ENCODE measurements around the gene BIRC2. TPM values are rescaled to one million over a fixed set of nuclear protein-coding genes. Genes with fewer than 3 reads are reported as not detected.

The BIRC2 gene
- total RNA-seq, 1 experiment from 2014 or later = 53.5 TPM

DNA sequence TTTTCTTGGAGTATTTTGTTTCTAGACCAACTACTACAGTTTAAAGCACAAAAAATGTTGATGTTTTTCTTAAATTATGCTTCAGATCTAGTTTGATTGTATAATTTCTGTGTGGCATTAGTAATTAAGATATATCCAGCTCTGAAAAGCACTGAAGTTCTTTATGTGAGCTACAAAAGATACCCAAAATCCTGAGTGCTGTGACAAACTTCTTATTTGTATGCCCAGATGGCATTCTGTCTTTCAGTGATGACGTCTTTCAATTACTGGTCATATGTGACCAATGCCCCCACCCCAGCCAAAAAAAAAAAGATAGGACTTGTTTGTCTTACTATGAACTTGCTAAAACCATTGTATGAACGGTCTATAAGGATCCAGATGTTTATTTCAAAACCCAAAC lies 51.3 kb downstream of the BIRC2 start:
- no peak overlapping the region for H3K27ac Mint-ChIP-seq (ENCODE audit: unreplicated experiment)
- H3K4me1 Mint-ChIP-seq (ENCODE audit: low read depth, unreplicated experiment) = no peaks in the 10 kb centered on the region
- Histone ChIP-seq H3K4me1 (no peaks in the 10 kb centered on the region), H3K36me3 (ENCODE audit: control insufficient read depth, insufficient read depth, low read length) (peaks cover 12% of the 10 kb centered on the region), H3K27me3 (replicated peaks; ENCODE audit: control insufficient read depth, insufficient read depth, low read length) (no peaks in the 10 kb centered on the region), H3K4me3 (ENCODE audit: low read depth, low read length) (no peak overlapping the region), H3K9me3 (no peaks in the 10 kb centered on the region)
- H3K4me3 Mint-ChIP-seq (ENCODE audit: unreplicated experiment) = no peak overlapping the region
- H3K36me3 Mint-ChIP-seq (ENCODE audit: insufficient read depth, unreplicated experiment) = peaks cover 93% of the 10 kb centered on the region
- H3K9me3 Mint-ChIP-seq (ENCODE audit: unreplicated experiment) = no peaks in the 10 kb centered on the region
- DNase-seq = no peak
- BruUV-seq (replicated peaks) = no TSS peak
- intact Hi-C loops (cut with micrococcal nuclease; ENCODE audit: unreplicated experiment) = no loop called here
- ChIA-PET POLR2A (no interaction called here), CTCF (no interaction called here)
- no peaks in the 10 kb centered on the region for H3K27me3 Mint-ChIP-seq (ENCODE audit: insufficient read depth, unreplicated experiment)
- TF ChIP-seq, protein P1, sequence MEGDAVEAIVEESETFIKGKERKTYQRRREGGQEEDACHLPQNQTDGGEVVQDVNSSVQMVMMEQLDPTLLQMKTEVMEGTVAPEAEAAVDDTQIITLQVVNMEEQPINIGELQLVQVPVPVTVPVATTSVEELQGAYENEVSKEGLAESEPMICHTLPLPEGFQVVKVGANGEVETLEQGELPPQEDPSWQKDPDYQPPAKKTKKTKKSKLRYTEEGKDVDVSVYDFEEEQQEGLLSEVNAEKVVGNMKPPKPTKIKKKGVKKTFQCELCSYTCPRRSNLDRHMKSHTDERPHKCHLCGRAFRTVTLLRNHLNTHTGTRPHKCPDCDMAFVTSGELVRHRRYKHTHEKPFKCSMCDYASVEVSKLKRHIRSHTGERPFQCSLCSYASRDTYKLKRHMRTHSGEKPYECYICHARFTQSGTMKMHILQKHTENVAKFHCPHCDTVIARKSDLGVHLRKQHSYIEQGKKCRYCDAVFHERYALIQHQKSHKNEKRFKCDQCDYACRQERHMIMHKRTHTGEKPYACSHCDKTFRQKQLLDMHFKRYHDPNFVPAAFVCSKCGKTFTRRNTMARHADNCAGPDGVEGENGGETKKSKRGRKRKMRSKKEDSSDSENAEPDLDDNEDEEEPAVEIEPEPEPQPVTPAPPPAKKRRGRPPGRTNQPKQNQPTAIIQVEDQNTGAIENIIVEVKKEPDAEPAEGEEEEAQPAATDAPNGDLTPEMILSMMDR (IDR thresholded peaks at IDR 0.05; ENCODE audit: insufficient read depth in 1 of 2, low read depth in 1 of 2, low read length in 1 of 2, severe bottlenecking in 1 of 2, unreplicated experiment in 1 of 2) = no peak

DNA sequence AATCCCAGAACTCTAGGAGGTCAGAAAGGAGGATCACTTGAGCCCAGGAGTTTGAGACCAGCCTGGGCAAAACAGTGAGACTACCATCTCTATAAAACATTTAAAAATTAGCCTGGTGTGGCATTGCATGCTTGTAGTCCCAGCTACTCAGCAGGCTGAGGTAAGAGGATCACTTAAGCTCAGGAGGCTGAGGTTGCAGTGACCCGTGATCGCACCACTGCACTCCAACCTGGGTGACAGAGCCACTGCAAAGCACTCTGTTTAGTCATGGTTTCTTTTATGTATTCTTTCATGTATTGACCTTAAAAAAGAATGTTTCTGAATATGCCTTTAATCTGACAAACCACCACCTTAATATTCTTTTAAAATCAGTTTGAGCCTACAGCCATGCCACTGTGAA lies 52.2 kb downstream of the BIRC2 start:
- Histone ChIP-seq H3K4me1 (no peaks in the 10 kb centered on the region), H3K27me3 (replicated peaks; ENCODE audit: control insufficient read depth, insufficient read depth, low read length) (no peaks in the 10 kb centered on the region), H3K36me3 (ENCODE audit: control insufficient read depth, insufficient read depth, low read length) (peaks cover 11% of the 10 kb centered on the region), H3K9me3 (no peaks in the 10 kb centered on the region), H3K4me3 (ENCODE audit: low read depth, low read length) (no peak overlapping the region)
- POLR2A ChIA-PET = no interaction called here
- no peaks in the 10 kb centered on the region for H3K27me3 Mint-ChIP-seq (ENCODE audit: insufficient read depth, unreplicated experiment)
- H3K36me3 Mint-ChIP-seq (ENCODE audit: insufficient read depth, unreplicated experiment) = peaks cover 93% of the 10 kb centered on the region
- H3K9me3 Mint-ChIP-seq (ENCODE audit: unreplicated experiment) = no peaks in the 10 kb centered on the region
- intact Hi-C loops (cut with micrococcal nuclease; ENCODE audit: unreplicated experiment) = no loop called here
- DNase-seq = no peak
- BruUV-seq (replicated peaks) = no TSS peak
- CTCF ChIA-PET = interaction anchor here (1.8 kb wide), 1 partner anchor 213 kb away, joined by 3 read pairs; no protein-coding TSS in a partner anchor
- TF ChIP-seq, protein P1 (IDR thresholded peaks at IDR 0.05; ENCODE audit: insufficient read depth in 1 of 2, low read depth in 1 of 2, low read length in 1 of 2, severe bottlenecking in 1 of 2, unreplicated experiment in 1 of 2) = no peak
- H3K4me1 Mint-ChIP-seq (ENCODE audit: low read depth, unreplicated experiment) = no peaks in the 10 kb centered on the region
- no peak overlapping the region for H3K27ac Mint-ChIP-seq (ENCODE audit: unreplicated experiment)
- H3K4me3 Mint-ChIP-seq (ENCODE audit: unreplicated experiment) = no peak overlapping the region

- H3K9me3 Mint-ChIP-seq (ENCODE audit: unreplicated experiment) = no peaks in the 10 kb centered on the region
- no peak overlapping the region for H3K4me3 Mint-ChIP-seq (ENCODE audit: unreplicated experiment)
- no peaks in the 10 kb centered on the region for H3K4me1 ChIP-seq
- no peak overlapping the region for H3K4me3 ChIP-seq (ENCODE audit: low read depth, low read length)
- H3K27me3 Mint-ChIP-seq (ENCODE audit: insufficient read depth, unreplicated experiment) = no peaks in the 10 kb centered on the region
- ChIA-PET POLR2A (no interaction called here), CTCF (interaction anchor here (1.8 kb wide), 1 partner anchor 212 kb away, joined by 3 read pairs; no protein-coding TSS in a partner anchor)
- H3K4me1 Mint-ChIP-seq (ENCODE audit: low read depth, unreplicated experiment) = peaks cover 1% of the 10 kb centered on the region
- intact Hi-C loops (cut with micrococcal nuclease; ENCODE audit: unreplicated experiment) = no loop called here
- peaks cover 11% of the 10 kb centered on the region for H3K36me3 ChIP-seq (ENCODE audit: control insufficient read depth, insufficient read depth, low read length)
- H3K36me3 Mint-ChIP-seq (ENCODE audit: insufficient read depth, unreplicated experiment) = peaks cover 93% of the 10 kb centered on the region
- no peaks in the 10 kb centered on the region for H3K27me3 ChIP-seq (replicated peaks; ENCODE audit: control insufficient read depth, insufficient read depth, low read length)
- no peak for DNase-seq
- no peak overlapping the region for H3K27ac Mint-ChIP-seq (ENCODE audit: unreplicated experiment)
- H3K9me3 ChIP-seq = no peaks in the 10 kb centered on the region
- TF ChIP-seq, protein P1 (IDR thresholded peaks at IDR 0.05; ENCODE audit: insufficient read depth in 1 of 2, low read depth in 1 of 2, low read length in 1 of 2, severe bottlenecking in 1 of 2, unreplicated experiment in 1 of 2) = no peak
- no TSS peak for BruUV-seq (replicated peaks)
Measured at GRCh38 chr11:102400603-102401002, 53.6 kb downstream of the BIRC2 start.

Data from Caco-2 (cell line).